ENCODE results near the gene MTMR3.

DNA sequence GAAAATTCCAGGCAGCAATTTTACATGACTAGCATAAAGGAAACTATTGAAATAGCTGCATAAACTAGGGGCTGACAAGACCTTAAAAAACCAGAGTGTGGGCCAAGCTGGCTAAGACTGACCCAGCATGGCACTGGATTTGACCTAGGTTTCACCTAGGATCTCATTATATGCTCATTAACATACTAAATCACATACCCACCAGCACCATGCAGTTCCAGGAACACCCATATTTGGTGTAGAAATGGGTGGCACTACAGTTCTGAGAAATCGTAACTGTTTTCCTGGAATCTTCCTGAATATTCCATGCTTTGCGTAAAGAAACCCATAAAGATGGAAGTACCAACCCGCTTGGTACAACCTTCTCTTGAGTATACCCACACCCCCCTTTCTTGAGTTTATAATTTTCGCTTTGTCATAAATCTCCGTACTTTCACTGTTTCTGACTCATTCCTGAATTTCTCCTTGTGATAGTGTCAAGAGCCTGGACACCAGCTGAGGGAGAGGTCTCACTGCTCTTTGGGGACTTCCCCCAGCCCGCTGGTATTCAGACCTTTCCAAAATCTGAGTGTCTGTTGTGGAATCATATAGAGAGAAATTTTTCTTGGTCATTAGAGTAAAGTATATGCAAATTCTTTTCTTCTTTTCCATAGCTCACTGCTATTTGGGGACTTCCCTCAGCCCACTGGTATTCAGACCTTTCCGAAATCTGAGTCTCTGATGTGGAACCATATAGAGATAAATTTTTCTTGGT, 55.1 kb downstream of the MTMR3 start:
- no peak for TF ChIP-seq CTCF (IDR thresholded peaks at IDR 0.05)
- TF ChIP-seq POLR2A (IDR thresholded peaks at IDR 0.05), result no peak
